OCI-LY7 (cell line): ENCODE results near the gene PPP1R2. TPM values are rescaled to one million over a fixed set of nuclear protein-coding genes. Genes with fewer than 3 reads are reported as not detected.

Experiments used
- BruUV-seq: library from RNA; stranded (reverse); fragments of 400-500 nt; replicated peaks from 2 replicates; lab custom pipeline; 2021; lab: Mats Ljungman, UMichigan
- CTCF ChIA-PET: fragments of 300-600 bp; sonication (Branson Sonifier 250); formaldehyde crosslinking; loops from one replicate; lab custom pipeline; 2022; ENCODE audit warnings: antibody characterized with exemption; ENCODE audit not compliant: unreplicated experiment; lab: Charles Lee
- POLR2A ChIA-PET: fragments of 300-600 bp; sonication (Branson Sonifier 250); formaldehyde crosslinking; loops from one replicate; lab custom pipeline; 2022; ENCODE audit warnings: antibody characterized with exemption; lab: Charles Lee
- DNase-seq: peaks from one replicate; pipeline ENCODE4 v3.0.0-alpha.2; 2015; ENCODE audit warnings: low spot score
- H2AFZ ChIP-seq: fragments of 200-600 bp; sonication (generic), shearing (Covaris generic); 2 replicates; pipeline ENCODE4 v1.6.1; 2014; ENCODE audit warnings: mild to moderate bottlenecking, antibody characterized with exemption, low read length, moderate library complexity
- H3K27ac ChIP-seq: fragments of 200-600 bp; sonication (generic); 2 replicates; pipeline ENCODE4 v1.5.1; 2014; ENCODE audit warnings: mixed run types, low read depth, mild to moderate bottlenecking, moderate library complexity, low read length, inconsistent platforms; ENCODE audit not compliant: poor library complexity, severe bottlenecking
- H3K36me3 ChIP-seq: fragments of 200-600 bp; sonication (generic); 2 replicates; pipeline ENCODE4 v1.6.1; 2014; ENCODE audit warnings: mild to moderate bottlenecking, antibody characterized with exemption, low read length, moderate library complexity, mixed read lengths; ENCODE audit not compliant: insufficient read depth
- H3K4me1 ChIP-seq: fragments of 200-600 bp; sonication (generic); 2 replicates; pipeline ENCODE4 v1.5.1; 2014; ENCODE audit warnings: mild to moderate bottlenecking, low read length; ENCODE audit not compliant: insufficient read depth, poor library complexity, severe bottlenecking
- H3K4me2 ChIP-seq: fragments of 200-600 bp; sonication (generic); 2 replicates; pipeline ENCODE4 v1.6.1; 2014; ENCODE audit warnings: mild to moderate bottlenecking, low read length
- H3K4me3 ChIP-seq: fragments of 200-600 bp; sonication (generic); 2 replicates; pipeline ENCODE4 v1.5.1; 2014; ENCODE audit warnings: mild to moderate bottlenecking, low read depth, low read length; ENCODE audit not compliant: poor library complexity, severe bottlenecking
- H3K79me2 ChIP-seq: fragments of 200-600 bp; sonication (generic); 2 replicates; pipeline ENCODE4 v1.6.1; 2016; ENCODE audit warnings: low read depth, mild to moderate bottlenecking, low read length, moderate library complexity, mixed read lengths; ENCODE audit not compliant: insufficient read depth
- H3K9me2 ChIP-seq: fragments of 200-600 bp; sonication (generic); 2 replicates; pipeline ENCODE4 v1.6.1; 2016; ENCODE audit warnings: mild to moderate bottlenecking, low read length, mixed read lengths; ENCODE audit not compliant: insufficient read depth
- H3K9me3 ChIP-seq: fragments of 200-600 bp; sonication (generic); 2 replicates; pipeline ENCODE4 v1.6.1; 2014; ENCODE audit warnings: mild to moderate bottlenecking, mixed run types, low read length, mixed read lengths
- H4K20me1 ChIP-seq: fragments of 200-600 bp; sonication (generic); 2 replicates; pipeline ENCODE4 v1.6.1; 2014; ENCODE audit warnings: mild to moderate bottlenecking, antibody characterized with exemption, low read length, moderate library complexity, mixed read lengths; ENCODE audit not compliant: insufficient read depth
- CTCF ChIP-seq: fragments of 200-600 bp; sonication (generic); conservative IDR thresholded peaks from 2 replicates; pipeline ENCODE4 v1.5.1; 2014; ENCODE audit warnings: mild to moderate bottlenecking, antibody characterized with exemption, low read length, moderate library complexity, mixed read lengths
- EZH2phosphoT487 ChIP-seq: fragments of 200-600 bp; sonication (generic); IDR thresholded peaks from 2 replicates; pipeline ENCODE4 v1.6.1; 2018; ENCODE audit warnings: low read depth, borderline replicate concordance, mild to moderate bottlenecking, mixed run types, antibody characterized with exemption, low read length, moderate library complexity, mixed read lengths
- intact Hi-C: fragments of 100-400 bp; cut with micrococcal nuclease; formaldehyde crosslinking; loops from one replicate; pipeline ENCODE4 v1.10.0; 2022; ENCODE audit not compliant: unreplicated experiment
- total RNA-seq, 2 experiments: library from RNA; depleted of rRNA in 1 of 2; stranded (reverse); fragments of >200 nt in 1 of 2; shearing (Covaris generic) in 1 of 2; gene quantifications; 2 replicates each; pipeline ENCODE4 v1.2.3, GENCODE V29; 2014 to 2022

PPP1R2 gene
- total RNA-seq, 2 experiments from 2014 or later: 91.9 to 239 TPM

- Histone ChIP-seq H3K4me1 (peaks cover 3% of the 10 kb centered on the region), H3K4me3 (no peak overlapping the region), H3K79me2 (no peaks in the 10 kb centered on the region), H3K9me2 (no peaks in the 10 kb centered on the region), H3K36me3 (no peaks in the 10 kb centered on the region), H3K4me2 (no peak overlapping the region), H3K9me3 (peaks cover 5% of the 10 kb centered on the region; the same call in 1 of the 2 replicates), H4K20me1 (no peaks in the 10 kb centered on the region), H3K27ac (no peak overlapping the region), H2AFZ (no peak overlapping the region)
- intact Hi-C loops: no loop called here
- BruUV-seq: no TSS peak
- ChIA-PET POLR2A (no interaction called here), CTCF (no interaction called here)
- DNase-seq: no peak
- TF ChIP-seq EZH2phosphoT487: no peak
- TF ChIP-seq CTCF: no peak
Measured at GRCh38 chr3:195587406-195587805, 44.3 kb upstream of the PPP1R2 start.

GRCh38 chr3:195584543-195584870 is 41.4 kb upstream of the PPP1R2 start:
- H3K4me3 ChIP-seq: no peak overlapping the region
- H3K9me2 ChIP-seq: no peaks in the 10 kb centered on the region
- no peaks in the 10 kb centered on the region for H3K36me3 ChIP-seq
- BruUV-seq: no TSS peak
- H4K20me1 ChIP-seq: no peaks in the 10 kb centered on the region
- TF ChIP-seq EZH2phosphoT487: no peak
- TF ChIP-seq CTCF: no peak
- H2AFZ ChIP-seq: no peak overlapping the region
- intact Hi-C loops: no loop called here
- H3K9me3 ChIP-seq: peaks cover 5% of the 10 kb centered on the region; the same call in 1 of the 2 replicates
- H3K4me1 ChIP-seq: peaks cover 6% of the 10 kb centered on the region
- H3K79me2 ChIP-seq: no peaks in the 10 kb centered on the region
- CTCF ChIA-PET: no interaction called here
- no peak overlapping the region for H3K27ac ChIP-seq
- POLR2A ChIA-PET: interaction anchor here (1.2 to 1.3 kb wide), 2 partner anchors 29 to 33 kb away, joined by 3 read pairs; no protein-coding TSS in a partner anchor
- no peak overlapping the region for H3K4me2 ChIP-seq
- no peak for DNase-seq

GRCh38 chr3:195583831-195584542 is 40.9 kb upstream of the PPP1R2 start, which contains the start of gene APOD:
Gene APOD, minus strand, starts transcription at chr3:195583940. Its CDS starts 4,479 bp downstream, at chr3:195579461.
- H3K9me2 ChIP-seq: no peaks in the 10 kb centered on the region
- ChIA-PET CTCF (no interaction called here), POLR2A (interaction anchor here (0.6 to 1.5 kb wide), 6 partner anchors 18 to 46 kb away, joined by 3 to 6 read pairs (median 3); no protein-coding TSS in a partner anchor)
- BruUV-seq: no TSS peak
- DNase-seq: no peak
- H3K36me3 ChIP-seq: no peaks in the 10 kb centered on the region
- peaks cover 3% of the 10 kb centered on the region for H3K4me1 ChIP-seq
- no peak within 1 kb of the TSS for H3K4me3 ChIP-seq
- no peak within 1 kb of the TSS for H2AFZ ChIP-seq
- H3K9me3 ChIP-seq: no peaks in the 10 kb centered on the region
- no peak within 1 kb of the TSS for H3K4me2 ChIP-seq
- H3K79me2 ChIP-seq: no peaks in the 10 kb centered on the region
- H4K20me1 ChIP-seq: no peaks in the 10 kb centered on the region
- intact Hi-C loops: no loop called here
- no peak for TF ChIP-seq EZH2phosphoT487
- no peak for TF ChIP-seq CTCF
- no peak within 1 kb of the TSS for H3K27ac ChIP-seq
